Measurements from ENCODE around the gene KCNIP4. TPM values are rescaled to one million over a fixed set of nuclear protein-coding genes. Genes with fewer than 3 reads are reported as not detected.

Gene KCNIP4
- total RNA-seq, 3 donors from 2014 or later, result 0.96 to 11.3 (median 2.4) TPM

DNA sequence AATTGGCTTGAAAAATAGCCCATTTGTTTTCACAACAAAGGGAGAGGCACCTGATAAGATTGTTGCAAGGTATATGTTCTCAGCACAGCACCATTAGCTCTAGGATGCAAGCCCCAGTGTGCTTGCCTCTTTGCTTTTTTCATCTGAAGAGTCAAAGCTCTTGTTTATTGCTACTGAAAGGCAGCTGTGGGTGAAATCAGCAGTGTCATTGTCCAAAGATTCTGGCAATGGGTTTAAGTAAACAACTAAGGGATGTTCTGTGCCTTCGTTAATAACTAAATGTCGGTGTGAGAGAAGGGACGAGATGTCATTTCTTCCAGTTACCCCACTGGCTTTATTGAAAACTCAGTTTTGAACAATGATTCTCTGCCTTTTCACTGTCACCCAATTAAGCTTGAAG is 567.7 kb downstream of the KCNIP4 start:
- TF ChIP-seq CTCF (IDR thresholded peaks at IDR 0.05), result no peak
- intact Hi-C loops (cut with DNase I, micrococcal nuclease), result no loop called here
- Histone ChIP-seq H3K4me3 (no peak overlapping the region), H3K9me3 (no peaks in the 10 kb centered on the region), H3K4me1 (ENCODE audit: low read depth) (no peaks in the 10 kb centered on the region), H3K36me3 (ENCODE audit: low read depth) (no peaks in the 10 kb centered on the region)
- ATAC-seq (no peak), DNase-seq (no peak)

DNA sequence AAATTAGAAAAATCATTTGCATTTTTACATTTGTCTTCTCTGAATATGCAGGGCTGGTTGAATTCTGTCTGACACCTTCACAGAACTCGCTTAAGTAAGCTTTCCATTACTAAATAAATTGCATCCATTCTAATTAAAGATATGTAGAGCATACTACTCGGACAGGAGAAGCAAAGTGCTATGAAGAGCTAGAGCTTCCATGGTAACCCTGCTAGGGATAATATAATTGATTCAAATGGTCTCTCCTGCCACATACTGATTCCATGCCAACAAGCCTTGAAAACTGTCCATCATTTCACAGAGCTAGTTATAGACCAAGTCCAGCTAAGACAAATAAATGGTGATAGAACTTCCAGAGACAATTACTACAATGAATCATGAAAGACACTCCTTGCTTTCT is 571.5 kb downstream of the KCNIP4 start:
- no peaks in the 10 kb centered on the region for H3K9me3 ChIP-seq
- TF ChIP-seq CTCF (IDR thresholded peaks at IDR 0.05), result no peak
- H3K4me1 ChIP-seq (ENCODE audit: low read depth), result no peaks in the 10 kb centered on the region
- H3K36me3 ChIP-seq (ENCODE audit: low read depth), result no peaks in the 10 kb centered on the region
- intact Hi-C loops (cut with DNase I, micrococcal nuclease), result no loop called here
- ATAC-seq, result no peak
- no peak overlapping the region for H3K4me3 ChIP-seq
- DNase-seq, result no peak

GRCh38 chr4:21376176-21376575 is 572.4 kb downstream of the KCNIP4 start:
- DNase-seq (no peak), ATAC-seq (no peak)
- no peak for TF ChIP-seq CTCF (IDR thresholded peaks at IDR 0.05)
- no peaks in the 10 kb centered on the region for H3K9me3 ChIP-seq
- intact Hi-C loops (cut with DNase I, micrococcal nuclease), result no loop called here
- H3K36me3 ChIP-seq (ENCODE audit: low read depth), result no peaks in the 10 kb centered on the region
- no peaks in the 10 kb centered on the region for H3K4me1 ChIP-seq (ENCODE audit: low read depth)
- H3K4me3 ChIP-seq, result no peak overlapping the region

- no peak for TF ChIP-seq CTCF (IDR thresholded peaks at IDR 0.05)
- Histone ChIP-seq H3K4me1 (ENCODE audit: low read depth) (no peaks in the 10 kb centered on the region), H3K36me3 (ENCODE audit: low read depth) (no peaks in the 10 kb centered on the region), H3K9me3 (no peaks in the 10 kb centered on the region), H3K4me3 (no peak overlapping the region)
- intact Hi-C loops (cut with DNase I, micrococcal nuclease), result no loop called here
- no peak for DNase-seq
- no peak for ATAC-seq
These were observed 573.8 kb downstream of the KCNIP4 start for GRCh38 chr4:21374641-21375368.

GRCh38 chr4:21367567-21367966 is 581.0 kb downstream of the KCNIP4 start:
- Histone ChIP-seq H3K36me3 (ENCODE audit: low read depth) (no peaks in the 10 kb centered on the region), H3K9me3 (no peaks in the 10 kb centered on the region), H3K4me1 (ENCODE audit: low read depth) (no peaks in the 10 kb centered on the region), H3K4me3 (no peak overlapping the region)
- ATAC-seq, result no peak
- intact Hi-C loops (cut with DNase I, micrococcal nuclease), result no loop called here
- DNase-seq, result no peak
- TF ChIP-seq CTCF (IDR thresholded peaks at IDR 0.05), result no peak

GRCh38 chr4:21366840-21367239 is 581.7 kb downstream of the KCNIP4 start:
- Histone ChIP-seq H3K36me3 (ENCODE audit: low read depth) (no peaks in the 10 kb centered on the region), H3K9me3 (no peaks in the 10 kb centered on the region), H3K4me3 (no peak overlapping the region), H3K4me1 (ENCODE audit: low read depth) (no peaks in the 10 kb centered on the region)
- TF ChIP-seq CTCF (IDR thresholded peaks at IDR 0.05), result no peak
- intact Hi-C loops (cut with DNase I, micrococcal nuclease), result no loop called here
- DNase-seq (no peak), ATAC-seq (no peak)
